Fibroblast of lung (primary cell): ENCODE measurements around the gene SDHC.

ENCODE experiments used
- EZH2 ChIP-seq: IDR thresholded peaks from 2 replicates; pipeline ENCODE4 v1.5.1; 2012; ENCODE audit warnings: low read length, control low read depth, mild to moderate bottlenecking; ENCODE audit errors: missing control alignments
- TF ChIP-seq, protein P1 (sequence below), 2 donors: IDR thresholded peaks in 1 of 2; conservative IDR thresholded peaks in 1 of 2; 1 replicate in 1 of 2; 2 replicates in 1 of 2; pipeline ENCODE4 v1.5.1; 2011 to 2012; ENCODE audit warnings: low read length in 2 of 2, control low read depth in 1 of 2, inconsistent platforms in 1 of 2, low read depth in 1 of 2, mild to moderate bottlenecking in 1 of 2

DNA sequence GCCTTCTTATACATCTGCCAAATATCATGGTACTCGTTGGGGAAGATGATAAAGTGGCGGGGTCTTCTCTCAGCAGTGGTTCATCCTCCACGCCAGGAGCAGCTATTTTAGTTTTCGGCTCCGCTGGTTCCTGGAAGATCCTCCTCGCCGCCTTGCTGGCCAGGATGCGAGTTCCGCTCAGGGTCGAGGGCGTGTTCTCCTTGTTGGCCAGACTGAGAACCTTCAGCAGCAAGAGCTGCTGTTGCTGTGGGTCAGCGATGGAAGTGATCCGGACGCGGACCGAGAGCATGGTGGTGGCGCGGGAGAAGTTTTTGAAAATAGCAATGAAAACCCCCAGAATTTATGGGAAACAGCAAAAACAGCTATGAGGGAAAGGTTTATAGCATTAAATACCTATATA lies 64.9 kb downstream of the SDHC start:
- TF ChIP-seq, protein P1, sequence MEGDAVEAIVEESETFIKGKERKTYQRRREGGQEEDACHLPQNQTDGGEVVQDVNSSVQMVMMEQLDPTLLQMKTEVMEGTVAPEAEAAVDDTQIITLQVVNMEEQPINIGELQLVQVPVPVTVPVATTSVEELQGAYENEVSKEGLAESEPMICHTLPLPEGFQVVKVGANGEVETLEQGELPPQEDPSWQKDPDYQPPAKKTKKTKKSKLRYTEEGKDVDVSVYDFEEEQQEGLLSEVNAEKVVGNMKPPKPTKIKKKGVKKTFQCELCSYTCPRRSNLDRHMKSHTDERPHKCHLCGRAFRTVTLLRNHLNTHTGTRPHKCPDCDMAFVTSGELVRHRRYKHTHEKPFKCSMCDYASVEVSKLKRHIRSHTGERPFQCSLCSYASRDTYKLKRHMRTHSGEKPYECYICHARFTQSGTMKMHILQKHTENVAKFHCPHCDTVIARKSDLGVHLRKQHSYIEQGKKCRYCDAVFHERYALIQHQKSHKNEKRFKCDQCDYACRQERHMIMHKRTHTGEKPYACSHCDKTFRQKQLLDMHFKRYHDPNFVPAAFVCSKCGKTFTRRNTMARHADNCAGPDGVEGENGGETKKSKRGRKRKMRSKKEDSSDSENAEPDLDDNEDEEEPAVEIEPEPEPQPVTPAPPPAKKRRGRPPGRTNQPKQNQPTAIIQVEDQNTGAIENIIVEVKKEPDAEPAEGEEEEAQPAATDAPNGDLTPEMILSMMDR (conservative IDR thresholded peaks at IDR 0.05 in 1 of 2, IDR thresholded peaks at IDR 0.05 in 1 of 2; ENCODE audit: low read depth in 1 of 2, low read length in 2 of 2): no peak
- no peak for TF ChIP-seq EZH2
